ENCODE measurements around the gene CCDC138. TPM values are rescaled to one million over a fixed set of nuclear protein-coding genes. Genes with fewer than 3 reads are reported as not detected.

Gene CCDC138
- total RNA-seq, 2 donors from 2014 or later = 4.2 to 4.5 TPM

- TF ChIP-seq POLR2A (IDR thresholded peaks at IDR 0.05) (no peak), POLR2AphosphoS5 (IDR thresholded peaks at IDR 0.05) (no peak)
- TF ChIP-seq, protein P1, sequence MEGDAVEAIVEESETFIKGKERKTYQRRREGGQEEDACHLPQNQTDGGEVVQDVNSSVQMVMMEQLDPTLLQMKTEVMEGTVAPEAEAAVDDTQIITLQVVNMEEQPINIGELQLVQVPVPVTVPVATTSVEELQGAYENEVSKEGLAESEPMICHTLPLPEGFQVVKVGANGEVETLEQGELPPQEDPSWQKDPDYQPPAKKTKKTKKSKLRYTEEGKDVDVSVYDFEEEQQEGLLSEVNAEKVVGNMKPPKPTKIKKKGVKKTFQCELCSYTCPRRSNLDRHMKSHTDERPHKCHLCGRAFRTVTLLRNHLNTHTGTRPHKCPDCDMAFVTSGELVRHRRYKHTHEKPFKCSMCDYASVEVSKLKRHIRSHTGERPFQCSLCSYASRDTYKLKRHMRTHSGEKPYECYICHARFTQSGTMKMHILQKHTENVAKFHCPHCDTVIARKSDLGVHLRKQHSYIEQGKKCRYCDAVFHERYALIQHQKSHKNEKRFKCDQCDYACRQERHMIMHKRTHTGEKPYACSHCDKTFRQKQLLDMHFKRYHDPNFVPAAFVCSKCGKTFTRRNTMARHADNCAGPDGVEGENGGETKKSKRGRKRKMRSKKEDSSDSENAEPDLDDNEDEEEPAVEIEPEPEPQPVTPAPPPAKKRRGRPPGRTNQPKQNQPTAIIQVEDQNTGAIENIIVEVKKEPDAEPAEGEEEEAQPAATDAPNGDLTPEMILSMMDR (IDR thresholded peaks at IDR 0.05) = no peak
- DNase-seq (ENCODE audit: low spot score) = no peak
- Histone ChIP-seq H3K27me3 (replicated peaks; ENCODE audit: insufficient read depth) (no peaks in the 10 kb centered on the region), H3K27ac (no peak overlapping the region), H3K4me3 (no peak overlapping the region), H3K4me1 (replicated peaks) (no peaks in the 10 kb centered on the region), H3K36me3 (no peaks in the 10 kb centered on the region), H3K9me3 (no peaks in the 10 kb centered on the region)
- intact Hi-C loops (cut with DNase I) = no loop called here
- WGBS = 48% methylated on average over 1 of the region's 1 CpG
Measured at GRCh38 chr2:108805782-108806181, 19.2 kb downstream of the CCDC138 start.

DNA sequence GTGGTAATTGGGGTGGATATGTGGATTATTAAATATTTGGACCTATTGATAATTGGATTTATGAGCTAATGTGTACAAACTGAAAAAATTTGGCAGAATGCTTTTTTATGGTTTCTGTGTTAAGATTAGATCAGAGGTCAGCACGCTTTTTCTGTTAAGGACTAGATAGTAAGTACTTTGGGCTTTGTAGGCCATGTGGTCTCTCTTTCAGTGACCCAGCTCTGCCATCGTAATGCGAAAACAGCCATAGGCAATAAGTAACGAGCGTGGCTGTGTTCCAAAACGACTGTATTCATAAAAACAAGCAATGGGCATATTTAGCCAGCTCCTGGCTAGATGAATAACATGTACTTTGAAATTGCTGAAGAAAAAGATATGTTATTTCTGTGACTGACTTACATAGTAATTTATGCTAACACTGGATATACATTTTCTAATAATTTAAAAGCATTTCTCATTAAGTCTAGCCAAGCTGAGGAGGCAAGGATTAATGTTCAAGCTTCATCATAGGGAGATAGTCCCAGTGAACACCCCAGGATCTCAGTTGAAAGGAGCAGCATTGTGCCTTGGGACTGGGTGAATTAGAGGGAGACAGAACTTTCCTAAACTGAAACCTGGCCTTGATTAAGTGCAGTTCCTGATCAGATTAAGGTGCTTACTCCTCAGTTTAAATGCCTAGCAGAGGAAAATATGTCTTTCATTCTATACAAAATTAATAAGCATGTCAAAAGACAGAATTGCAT is 20.0 kb downstream of the CCDC138 start:
- Histone ChIP-seq H3K36me3 (no peaks in the 10 kb centered on the region), H3K9me3 (no peaks in the 10 kb centered on the region), H3K4me3 (no peak overlapping the region), H3K27ac (no peak overlapping the region), H3K27me3 (replicated peaks; ENCODE audit: insufficient read depth) (no peaks in the 10 kb centered on the region), H3K4me1 (replicated peaks) (no peaks in the 10 kb centered on the region)
- DNase-seq (ENCODE audit: low spot score) = no peak
- intact Hi-C loops (cut with DNase I) = no loop called here
- 73% methylated on average over 6 of the region's 6 CpGs for WGBS
- TF ChIP-seq, protein P1 (IDR thresholded peaks at IDR 0.05) = no peak
- no peak for TF ChIP-seq POLR2AphosphoS5 (IDR thresholded peaks at IDR 0.05)
- no peak for TF ChIP-seq POLR2A (IDR thresholded peaks at IDR 0.05)

- intact Hi-C loops (cut with DNase I) = no loop called here
- Histone ChIP-seq H3K27ac (no peak overlapping the region), H3K27me3 (replicated peaks; ENCODE audit: insufficient read depth) (no peaks in the 10 kb centered on the region), H3K36me3 (no peaks in the 10 kb centered on the region), H3K9me3 (no peaks in the 10 kb centered on the region), H3K4me3 (no peak overlapping the region), H3K4me1 (replicated peaks) (no peaks in the 10 kb centered on the region)
- DNase-seq (ENCODE audit: low spot score) = no peak
- TF ChIP-seq, protein P1 (IDR thresholded peaks at IDR 0.05) = no peak
- TF ChIP-seq POLR2AphosphoS5 (IDR thresholded peaks at IDR 0.05) (no peak), POLR2A (IDR thresholded peaks at IDR 0.05) (no peak)
- WGBS = 98% methylated on average over 3 of the region's 3 CpGs
Measured at GRCh38 chr2:108809936-108810335, 23.4 kb downstream of the CCDC138 start.

- H3K27ac ChIP-seq = no peak overlapping the region
- no peaks in the 10 kb centered on the region for H3K9me3 ChIP-seq
- no peaks in the 10 kb centered on the region for H3K27me3 ChIP-seq (replicated peaks; ENCODE audit: insufficient read depth)
- TF ChIP-seq POLR2A (IDR thresholded peaks at IDR 0.05) = no peak
- TF ChIP-seq, protein P1 (IDR thresholded peaks at IDR 0.05) = no peak
- no peak for TF ChIP-seq POLR2AphosphoS5 (IDR thresholded peaks at IDR 0.05)
- DNase-seq (ENCODE audit: low spot score) = no peak
- intact Hi-C loops (cut with DNase I) = no loop called here
- H3K4me1 ChIP-seq (replicated peaks) = no peaks in the 10 kb centered on the region
- H3K36me3 ChIP-seq = no peaks in the 10 kb centered on the region
- 98% methylated on average over 4 of the region's 4 CpGs for WGBS
- H3K4me3 ChIP-seq = no peak overlapping the region
Measured at GRCh38 chr2:108810993-108811957, 24.7 kb downstream of the CCDC138 start.
